ENCODE measurements around the gene PPFIA4.
A peak's percentile ranks its signal among the peaks of the same experiment; 100 is the strongest.
"Not testable (repeated sequence)": the region's sequence is repeated elsewhere in the genome, so short reads cannot be mapped to it uniquely, and the experiment has no call there.

The PPFIA4 gene

GRCh38 chr1:203017692-203018091 lies 8.6 kb upstream of the PPFIA4 start:
- no peak for DNase-seq

GRCh38 chr1:203022855-203023254 lies 3.4 kb upstream of the PPFIA4 start:
- not testable (repeated sequence) for DNase-seq

- DNase-seq: no peak
These were observed 633 bp upstream of the PPFIA4 start for GRCh38 chr1:203025686-203026030.

- no peak for DNase-seq
These were observed 674 bp downstream of the PPFIA4 start for GRCh38 chr1:203026666-203027663.

GRCh38 chr1:203028067-203028783 lies 1.9 kb downstream of the PPFIA4 start:
- DNase-seq: no peak

GRCh38 chr1:203028784-203029553 lies 2.7 kb downstream of the PPFIA4 start:
- DNase-seq: no peak

- DNase-seq: no peak
These were observed 5.2 kb downstream of the PPFIA4 start for GRCh38 chr1:203031467-203031866.

GRCh38 chr1:203033287-203033686 lies 7.0 kb downstream of the PPFIA4 start:
- no peak for DNase-seq

- DNase-seq: no peak
These were observed 7.6 kb downstream of the PPFIA4 start for GRCh38 chr1:203033917-203034316.

GRCh38 chr1:203034422-203035110 lies 8.3 kb downstream of the PPFIA4 start:
- no peak for DNase-seq

GRCh38 chr1:203035111-203036000 lies 9.1 kb downstream of the PPFIA4 start:
- no peak for DNase-seq

GRCh38 chr1:203036135-203036534 lies 9.8 kb downstream of the PPFIA4 start:
- DNase-seq: no peak

GRCh38 chr1:203036537-203036936 lies 10.2 kb downstream of the PPFIA4 start:
- no peak for DNase-seq

GRCh38 chr1:203037509-203038190 lies 11.4 kb downstream of the PPFIA4 start:
- DNase-seq: no peak

GRCh38 chr1:203038217-203038741 lies 12.0 kb downstream of the PPFIA4 start:
- DNase-seq: no peak

- peak; percentile 30 for DNase-seq
These were observed 12.8 kb downstream of the PPFIA4 start for GRCh38 chr1:203038891-203039608.

- DNase-seq: no peak
These were observed 13.6 kb downstream of the PPFIA4 start for GRCh38 chr1:203039609-203040512.

GRCh38 chr1:203040513-203041275 lies 14.4 kb downstream of the PPFIA4 start:
- no peak for DNase-seq
